Transverse colon (tissue), 4 donors: ENCODE measurements around the gene KAZN. TPM values are rescaled to one million over a fixed set of nuclear protein-coding genes. Genes with fewer than 3 reads are reported as not detected.

Source experiments
- DNase-seq: peaks from one replicate; pipeline ENCODE4 v3.0.0-alpha.2; 2019
- H3K27ac ChIP-seq, 4 donors: fragments of 200-600 bp; sonication (generic); 2 replicates each; pipeline ENCODE4 v1.5.1; 2016 to 2018; ENCODE audit warnings: inconsistent platforms in 4 of 4
- H3K27me3 ChIP-seq: fragments of 200-600 bp; sonication (generic); 2 replicates; pipeline ENCODE4 v1.5.1; 2017; ENCODE audit warnings: inconsistent platforms
- H3K36me3 ChIP-seq, 4 donors: fragments of 200-600 bp; sonication (generic); 2 replicates each; pipeline ENCODE4 v1.5.1; 2017 to 2019; ENCODE audit warnings: inconsistent platforms in 4 of 4
- H3K4me1 ChIP-seq, 4 donors: fragments of 200-600 bp; sonication (generic); 2 replicates each; pipeline ENCODE4 v1.5.1; 2017 to 2020; ENCODE audit warnings: inconsistent platforms in 4 of 4
- H3K4me3 ChIP-seq, 4 donors: fragments of 200-600 bp; sonication (generic); 1 replicate in 1 of 4; 2 replicates in 3 of 4; pipeline versions ENCODE4 v1.5.1 to v1.6.1; 2017 to 2019; ENCODE audit warnings: inconsistent platforms in 4 of 4
- H3K9me3 ChIP-seq, 2 donors: fragments of 200-600 bp; sonication (generic); 2 replicates each; pipeline ENCODE4 v1.5.1; 2017 to 2019; ENCODE audit warnings: inconsistent platforms in 2 of 2
- CTCF ChIP-seq, 5 experiments: fragments of 200-600 bp in 3 of 5; fragments of 450-650 bp in 2 of 5; sonication (generic) in 3 of 5; IDR thresholded peaks; 1 replicate in 2 of 5; 2 replicates in 3 of 5; pipeline ENCODE4 v1.5.1; 2016 to 2017; ENCODE audit warnings: antibody characterized with exemption in 5 of 5, inconsistent platforms in 3 of 5, mild to moderate bottlenecking in 2 of 5, moderate library complexity in 1 of 5
- EP300 ChIP-seq: sonication (generic); formaldehyde crosslinking; IDR thresholded peaks from one replicate; pipeline ENCODE4 v1.6.1; 2017; ENCODE audit warnings: antibody characterized with exemption, low read depth
- POLR2A ChIP-seq: fragments of 450-650 bp; IDR thresholded peaks from one replicate; pipeline ENCODE4 v1.6.1; 2016; ENCODE audit warnings: antibody characterized with exemption, mild to moderate bottlenecking, moderate library complexity
- POLR2AphosphoS5 ChIP-seq, 3 donors: sonication (generic); formaldehyde crosslinking; IDR thresholded peaks; one replicate each; pipeline ENCODE4 v1.6.1; 2016; ENCODE audit warnings: antibody characterized with exemption in 3 of 3
- WGBS, 2 donors: methylation state at CpG; one replicate each; pipeline ENCODE4 v1.1.5; 2018; ENCODE audit warnings: low coverage in 1 of 2; 5-methylcytosine and 5-hydroxymethylcytosine counted together
- in situ Hi-C, 4 donors: fragments of 200-750 bp; cut with MboI; loops; one replicate each; pipeline versions ENCODE4 v1.15.0 to v1.15.1; 2017; ENCODE audit warnings: low sequenced_read_pairs in 3 of 4, low pct_ligation_motif_present in 1 of 4, low pct_unique_long_range_greater_than_20kb in 1 of 4
- intact Hi-C: fragments of 100-400 bp; cut with DNase I; formaldehyde crosslinking; loops from one replicate; pipeline ENCODE4 v1.15.1; 2023; ENCODE audit warnings: low total_unique reads
- total RNA-seq, 4 donors: library from RNA; depleted of rRNA; stranded (reverse); fragments of >200 nt; gene quantifications; one replicate each; pipeline ENCODE4 v1.1.0, GENCODE V29; 2016

KAZN gene
- total RNA-seq, 4 donors from 2014 or later, result 12.0 to 17.1 (median 16.2) TPM

- Histone ChIP-seq H3K27me3 (no peaks in the 10 kb centered on the region), H3K4me3 (no peak overlapping the region), H3K9me3 (no peaks in the 10 kb centered on the region), H3K4me1 (no peaks in the 10 kb centered on the region), H3K36me3 (no peaks in the 10 kb centered on the region), H3K27ac (no peak overlapping the region)
- intact Hi-C loops (no loop called here), in situ Hi-C loops (no loop called here)
- WGBS, 2 donors, result 83 to 89% methylated on average over 7 to 8 of the region's 8 CpGs
- TF ChIP-seq POLR2A (no peak), CTCF (IDR thresholded peaks at IDR 0.05) (no peak), EP300 (no peak), POLR2AphosphoS5 (IDR thresholded peaks at IDR 0.05) (no peak)
- no peak for DNase-seq
These were observed 167.3 kb downstream of the KAZN start for GRCh38 chr1:14765773-14766172.

DNA sequence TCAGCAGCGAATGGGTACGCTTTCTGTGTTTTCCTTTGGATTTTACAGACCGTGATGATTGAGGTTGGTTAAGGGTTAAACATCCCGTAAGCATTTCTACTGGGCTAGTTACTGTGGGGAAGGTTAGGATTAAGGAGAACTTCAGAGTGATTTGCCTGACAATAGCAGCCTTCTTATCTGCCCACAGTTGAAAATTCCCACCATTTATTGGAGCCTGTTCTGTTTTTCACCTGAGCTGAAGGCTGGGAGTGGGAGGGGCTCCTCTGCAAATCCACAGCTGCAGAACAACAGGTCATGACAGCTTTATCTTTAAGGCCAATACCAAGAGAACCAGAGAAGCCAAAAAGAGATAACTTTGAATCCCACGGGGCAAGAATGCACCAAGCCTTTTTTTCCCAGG lies 168.6 kb downstream of the KAZN start:
- Histone ChIP-seq H3K4me1 (no peaks in the 10 kb centered on the region), H3K9me3 (no peaks in the 10 kb centered on the region), H3K27ac (no peak overlapping the region), H3K36me3 (no peaks in the 10 kb centered on the region), H3K4me3 (no peak overlapping the region), H3K27me3 (no peaks in the 10 kb centered on the region)
- intact Hi-C loops, result no loop called here
- 73 to 80% methylated on average over 4 to 5 of the region's 5 CpGs for WGBS, 2 donors
- DNase-seq, result no peak
- in situ Hi-C loops, result no loop called here
- no peak for TF ChIP-seq POLR2AphosphoS5 (IDR thresholded peaks at IDR 0.05)
- no peak for TF ChIP-seq EP300
- no peak for TF ChIP-seq CTCF (IDR thresholded peaks at IDR 0.05)
- no peak for TF ChIP-seq POLR2A

DNA sequence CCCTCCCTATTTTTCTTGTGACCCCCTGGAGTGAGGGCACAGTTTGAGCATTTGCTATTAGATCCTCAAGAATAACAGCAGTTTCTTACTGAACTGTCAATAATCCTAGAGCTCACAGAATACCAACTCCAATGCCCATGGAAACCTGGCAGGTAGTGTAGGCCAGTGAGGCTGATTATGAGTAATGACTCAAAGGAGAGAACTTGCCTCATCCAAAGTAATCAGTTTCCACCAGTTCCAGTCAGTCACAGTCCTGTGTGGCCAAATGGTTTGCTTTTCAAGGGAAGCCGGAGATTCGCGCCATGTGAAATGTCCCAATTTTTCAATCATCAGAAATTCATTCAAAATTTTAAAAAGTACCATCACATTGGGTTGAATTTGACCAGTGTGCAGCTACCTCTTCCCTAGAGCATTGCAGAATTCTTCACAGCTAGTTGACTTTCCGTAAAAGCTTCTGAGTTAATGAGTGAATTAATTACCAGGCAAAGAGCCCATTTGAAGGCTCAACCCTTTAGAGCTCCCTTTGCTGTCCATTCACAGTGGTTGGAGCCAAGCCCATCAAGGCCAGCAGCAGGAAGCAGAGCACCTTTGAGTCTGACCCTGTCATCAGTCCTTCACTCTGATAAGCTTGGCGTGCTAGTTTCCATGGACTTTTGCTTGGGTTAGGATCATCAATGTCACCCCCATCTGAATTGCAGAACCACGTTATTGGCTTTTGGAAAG lies 170.3 kb downstream of the KAZN start:
- no peaks in the 10 kb centered on the region for H3K27me3 ChIP-seq
- no peak overlapping the region for H3K27ac ChIP-seq
- H3K9me3 ChIP-seq, result no peaks in the 10 kb centered on the region
- no peaks in the 10 kb centered on the region for H3K4me1 ChIP-seq
- 79 to 90% methylated on average over 2 to 6 of the region's 6 CpGs for WGBS, 2 donors
- no peak overlapping the region for H3K4me3 ChIP-seq
- TF ChIP-seq POLR2A, result no peak
- intact Hi-C loops, result no loop called here
- H3K36me3 ChIP-seq, result no peaks in the 10 kb centered on the region
- DNase-seq, result no peak
- in situ Hi-C loops, result no loop called here

GRCh38 chr1:14769486-14770274 lies 171.2 kb downstream of the KAZN start:
- no peak for TF ChIP-seq CTCF (IDR thresholded peaks at IDR 0.05)
- TF ChIP-seq POLR2AphosphoS5 (IDR thresholded peaks at IDR 0.05), result no peak
- TF ChIP-seq POLR2A, result no peak
- TF ChIP-seq EP300, result no peak
- Histone ChIP-seq H3K36me3 (no peaks in the 10 kb centered on the region), H3K4me1 (no peaks in the 10 kb centered on the region), H3K27me3 (no peaks in the 10 kb centered on the region), H3K27ac (no peak overlapping the region), H3K9me3 (no peaks in the 10 kb centered on the region), H3K4me3 (no peak overlapping the region)
- DNase-seq, result no peak
- 77 to 87% methylated on average over 5 to 12 of the region's 12 CpGs for WGBS, 2 donors
- in situ Hi-C loops (no loop called here), intact Hi-C loops (no loop called here)
